Sigmoid colon (tissue), 4 donors: Measurements from ENCODE around the gene CD63.

Experiments used
- CTCF ChIP-seq, 4 experiments: fragments of 450-650 bp in 3 of 4; fragments of 200-600 bp in 1 of 4; IDR thresholded peaks; one replicate each; pipeline ENCODE4 v1.5.1; 2016 to 2019; ENCODE audit warnings: antibody characterized with exemption in 4 of 4, mild to moderate bottlenecking in 3 of 4, moderate library complexity in 2 of 4
- EP300 ChIP-seq, 4 donors: sonication (generic); formaldehyde crosslinking; IDR thresholded peaks; one replicate each; pipeline ENCODE4 v1.6.1; 2017; ENCODE audit warnings: antibody characterized with exemption in 4 of 4
- POLR2A ChIP-seq, 2 donors: fragments of 450-650 bp; IDR thresholded peaks; one replicate each; pipeline ENCODE4 v1.6.1; 2016; ENCODE audit warnings: antibody characterized with exemption in 2 of 2, mild to moderate bottlenecking in 2 of 2, moderate library complexity in 2 of 2
- POLR2AphosphoS5 ChIP-seq, 4 donors: sonication (generic); formaldehyde crosslinking; IDR thresholded peaks; one replicate each; pipeline ENCODE4 v1.6.1; 2017; ENCODE audit warnings: antibody characterized with exemption in 4 of 4

GRCh38 chr12:55696796-55697462, 31.9 kb downstream of the CD63 start:
- TF ChIP-seq POLR2A (IDR thresholded peaks at IDR 0.05) (no peak), POLR2AphosphoS5 (IDR thresholded peaks at IDR 0.05) (no peak), CTCF (IDR thresholded peaks at IDR 0.05) (no peak), EP300 (IDR thresholded peaks at IDR 0.05) (no peak)
